ENCODE data around the gene CACNA1E. TPM values are rescaled to one million over a fixed set of nuclear protein-coding genes. Genes with fewer than 3 reads are reported as not detected.

Gene CACNA1E
- under 1 TPM in 1 of 2 donors, not detected in 1; 0.02 TPM for total RNA-seq

DNA sequence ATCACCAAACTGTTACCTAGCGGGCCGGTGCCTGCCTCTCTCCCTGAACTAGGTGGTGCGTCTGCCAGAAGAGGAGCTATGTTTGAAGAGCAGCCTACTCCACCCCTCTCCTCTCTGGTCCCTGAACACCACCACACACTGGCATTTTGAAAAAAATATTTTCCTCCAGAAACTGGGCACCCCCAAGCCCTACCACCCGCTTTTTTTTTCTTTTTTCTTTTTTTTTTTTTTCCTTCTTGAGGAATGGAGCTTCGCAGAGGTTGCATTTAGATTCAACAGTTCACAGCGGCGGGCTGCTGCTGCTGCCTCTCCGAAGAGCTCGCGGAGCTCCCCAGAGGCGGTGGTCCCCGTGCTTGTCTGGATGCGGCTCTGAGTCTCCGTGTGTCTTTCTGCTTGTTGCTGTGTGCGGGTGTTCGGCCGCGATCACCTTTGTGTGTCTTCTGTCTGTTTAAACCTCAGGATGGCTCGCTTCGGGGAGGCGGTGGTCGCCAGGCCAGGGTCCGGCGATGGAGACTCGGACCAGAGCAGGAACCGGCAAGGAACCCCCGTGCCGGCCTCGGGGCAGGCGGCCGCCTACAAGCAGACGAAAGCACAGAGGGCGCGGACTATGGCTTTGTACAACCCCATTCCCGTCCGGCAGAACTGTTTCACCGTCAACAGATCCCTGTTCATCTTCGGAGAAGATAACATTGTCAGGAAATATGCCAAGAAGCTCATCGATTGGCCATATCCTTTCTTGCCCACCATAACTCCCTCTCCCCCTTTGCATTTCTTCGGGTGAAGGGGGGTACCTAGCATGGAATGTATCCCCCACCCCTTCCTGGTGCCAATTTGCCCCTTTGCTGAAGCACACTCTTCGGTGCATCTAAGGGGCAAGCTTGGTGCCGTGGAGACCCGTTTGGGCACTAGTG lies at the start of gene CACNA1E:
TSS of gene CACNA1E (plus strand) at position 233 of the 911 bp plus-strand sequence. CDS start at position 461, 228 bp downstream.
- H3K27me3 Mint-ChIP-seq (ENCODE audit: low read depth), result peaks cover 77% of the 10 kb centered on the region
- H3K36me3 Mint-ChIP-seq (ENCODE audit: insufficient read depth in 2 of 2), result no peaks in the 10 kb centered on the region
- DNase-seq, result no peak
- no peaks in the 10 kb centered on the region for H3K9me3 Mint-ChIP-seq
- H3K27ac Mint-ChIP-seq, result no peak within 1 kb of the TSS
- peaks cover 31% of the 10 kb centered on the region for H3K4me1 Mint-ChIP-seq (ENCODE audit: low read depth)
- no peak for ATAC-seq (replicated peaks in 1 of 2)
- H3K4me3 Mint-ChIP-seq, result peak within 1 kb of the TSS; percentile 66 to 76

DNA sequence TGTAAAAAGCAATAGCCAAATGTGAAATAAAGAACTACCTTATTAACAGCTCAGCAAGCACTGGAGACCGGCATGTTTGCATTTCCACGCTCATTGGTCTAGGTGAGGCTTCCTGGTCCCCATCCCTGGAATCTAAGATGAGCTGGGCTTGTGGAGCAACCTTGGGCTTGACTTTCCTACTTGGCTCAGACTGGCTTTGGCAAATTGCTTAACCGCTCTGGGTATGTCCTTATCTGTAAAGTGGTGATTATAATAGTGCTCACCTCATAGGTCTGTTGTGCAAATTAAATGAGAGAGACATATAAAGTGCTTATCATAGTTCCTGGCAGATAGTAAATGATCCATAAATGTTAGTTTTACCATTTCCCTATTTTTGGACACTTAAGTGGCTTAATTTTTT lies 49.4 kb upstream of the CACNA1E start:
- H3K27me3 Mint-ChIP-seq (ENCODE audit: low read depth), result peaks cover 41% of the 10 kb centered on the region
- H3K36me3 Mint-ChIP-seq (ENCODE audit: insufficient read depth in 2 of 2), result no peaks in the 10 kb centered on the region
- H3K9me3 Mint-ChIP-seq, result no peaks in the 10 kb centered on the region
- no peak overlapping the region for H3K27ac Mint-ChIP-seq
- ATAC-seq (replicated peaks in 1 of 2) (no peak), DNase-seq (no peak)
- peaks cover 6% of the 10 kb centered on the region for H3K4me1 Mint-ChIP-seq (ENCODE audit: low read depth)
- no peak overlapping the region for H3K4me3 Mint-ChIP-seq

DNA sequence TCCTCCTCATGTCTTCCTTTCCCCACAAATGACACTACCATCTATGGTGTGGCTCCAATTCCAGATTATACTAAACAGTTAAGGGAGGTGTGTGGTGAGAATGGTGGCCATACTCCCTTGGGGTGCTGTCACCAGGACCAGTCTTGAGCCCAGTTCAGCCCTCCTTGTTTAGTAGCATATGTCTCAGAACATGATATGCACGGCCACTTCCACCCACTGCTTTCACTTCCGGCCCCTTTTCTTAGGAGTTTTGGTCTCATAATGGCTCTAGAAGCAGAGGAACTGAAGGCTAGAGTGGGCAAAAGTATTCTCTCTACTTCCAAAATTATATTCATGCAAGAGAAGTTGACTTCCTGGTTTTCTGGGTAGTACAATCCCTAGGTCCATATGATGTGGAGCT lies 45.3 kb upstream of the CACNA1E start:
- ATAC-seq (replicated peaks in 1 of 2), result no peak
- no peaks in the 10 kb centered on the region for H3K9me3 Mint-ChIP-seq
- H3K4me3 Mint-ChIP-seq, result no peak overlapping the region
- H3K36me3 Mint-ChIP-seq (ENCODE audit: insufficient read depth in 2 of 2), result no peaks in the 10 kb centered on the region
- no peak overlapping the region for H3K27ac Mint-ChIP-seq
- H3K27me3 Mint-ChIP-seq (ENCODE audit: low read depth), result peaks cover 48% of the 10 kb centered on the region
- H3K4me1 Mint-ChIP-seq (ENCODE audit: low read depth), result peaks cover 5% of the 10 kb centered on the region
- no peak for DNase-seq

DNA sequence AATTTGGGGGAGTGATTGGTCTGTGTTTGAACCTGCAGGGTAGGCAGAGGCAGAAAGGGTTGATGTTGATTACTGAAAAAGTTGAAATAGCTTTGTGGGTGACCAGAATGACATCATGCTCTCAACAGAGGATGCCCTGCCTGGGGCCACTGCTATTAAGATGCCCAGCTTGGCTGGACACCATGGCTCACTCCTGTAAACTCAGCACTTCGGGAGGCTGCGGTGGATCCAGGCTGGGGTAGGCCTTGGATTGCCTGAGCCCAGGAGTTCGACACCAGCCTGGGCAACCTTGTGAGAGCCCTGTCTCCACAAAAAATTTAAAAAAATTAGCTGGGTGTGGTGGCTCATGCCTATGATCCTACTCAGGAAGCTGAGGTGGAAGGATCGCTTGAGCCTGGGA lies 42.8 kb upstream of the CACNA1E start:
- Mint-ChIP-seq H3K4me1 (ENCODE audit: low read depth) (peaks cover 14% of the 10 kb centered on the region), H3K36me3 (ENCODE audit: insufficient read depth in 2 of 2) (no peaks in the 10 kb centered on the region), H3K27me3 (ENCODE audit: low read depth) (peaks cover 38% of the 10 kb centered on the region), H3K27ac (no peak overlapping the region), H3K9me3 (no peaks in the 10 kb centered on the region), H3K4me3 (no peak overlapping the region)
- no peak for DNase-seq
- no peak for ATAC-seq (replicated peaks in 1 of 2)

DNA sequence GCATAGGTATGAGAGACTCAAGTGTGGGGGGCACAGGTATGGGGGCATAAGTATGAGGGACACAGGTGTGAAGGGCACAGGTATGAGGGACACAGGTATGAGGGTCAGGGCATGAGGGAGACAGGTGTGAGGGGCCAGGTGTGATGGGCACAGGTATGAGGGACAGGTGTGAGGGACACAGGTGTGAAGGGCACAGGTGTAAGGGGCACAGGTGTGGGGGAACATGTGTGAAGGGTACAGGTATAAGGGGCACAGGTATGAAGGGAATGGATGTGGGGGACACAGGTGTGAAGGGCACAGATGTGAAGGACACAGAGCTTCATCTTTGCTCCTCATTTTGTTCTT lies 41.2 kb upstream of the CACNA1E start:
- peaks cover 14% of the 10 kb centered on the region for H3K4me1 Mint-ChIP-seq (ENCODE audit: low read depth)
- no peak overlapping the region for H3K4me3 Mint-ChIP-seq
- H3K9me3 Mint-ChIP-seq, result no peaks in the 10 kb centered on the region
- H3K36me3 Mint-ChIP-seq (ENCODE audit: insufficient read depth in 2 of 2), result no peaks in the 10 kb centered on the region
- peaks cover 26% of the 10 kb centered on the region for H3K27me3 Mint-ChIP-seq (ENCODE audit: low read depth)
- H3K27ac Mint-ChIP-seq, result no peak overlapping the region
- no peak for DNase-seq
- no peak for ATAC-seq (replicated peaks in 1 of 2)

DNA sequence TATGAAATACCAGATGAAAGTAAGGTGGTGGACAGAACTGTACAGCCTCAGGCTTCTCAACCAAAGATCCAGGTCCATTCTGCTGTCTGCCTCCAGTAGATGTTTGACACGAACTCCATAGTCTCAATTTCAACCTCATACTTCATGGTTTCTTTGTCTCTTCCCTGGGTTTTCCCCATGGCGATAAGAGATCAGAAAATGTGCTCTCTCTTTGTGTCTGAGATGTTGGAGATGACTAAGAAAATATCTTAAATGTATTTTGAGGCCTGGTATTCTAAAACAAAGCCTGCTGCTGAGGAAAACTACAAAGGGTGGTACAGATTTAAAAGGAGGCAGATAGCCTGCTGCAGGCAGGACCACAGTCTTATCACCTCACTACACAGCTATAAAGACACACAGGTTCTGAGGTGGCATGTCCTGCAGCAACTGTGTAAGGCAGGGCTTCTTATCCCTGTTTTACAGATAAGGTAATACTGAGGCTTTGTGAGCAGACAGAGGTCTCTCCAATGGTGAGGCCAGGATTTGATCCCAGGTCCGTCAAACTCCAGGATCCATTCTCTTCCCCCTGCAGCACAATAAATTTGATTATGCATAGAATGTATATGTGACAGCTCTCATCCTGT lies 40.0 kb upstream of the CACNA1E start:
- no peak overlapping the region for H3K4me3 Mint-ChIP-seq
- peaks cover 14% of the 10 kb centered on the region for H3K4me1 Mint-ChIP-seq (ENCODE audit: low read depth)
- no peaks in the 10 kb centered on the region for H3K36me3 Mint-ChIP-seq (ENCODE audit: insufficient read depth in 2 of 2)
- ATAC-seq (replicated peaks in 1 of 2) (peak in 1 of 2 donors; percentile 36), DNase-seq (no peak)
- H3K27me3 Mint-ChIP-seq (ENCODE audit: low read depth), result peaks cover 14% of the 10 kb centered on the region
- H3K9me3 Mint-ChIP-seq, result no peaks in the 10 kb centered on the region
- H3K27ac Mint-ChIP-seq, result no peak overlapping the region

DNA sequence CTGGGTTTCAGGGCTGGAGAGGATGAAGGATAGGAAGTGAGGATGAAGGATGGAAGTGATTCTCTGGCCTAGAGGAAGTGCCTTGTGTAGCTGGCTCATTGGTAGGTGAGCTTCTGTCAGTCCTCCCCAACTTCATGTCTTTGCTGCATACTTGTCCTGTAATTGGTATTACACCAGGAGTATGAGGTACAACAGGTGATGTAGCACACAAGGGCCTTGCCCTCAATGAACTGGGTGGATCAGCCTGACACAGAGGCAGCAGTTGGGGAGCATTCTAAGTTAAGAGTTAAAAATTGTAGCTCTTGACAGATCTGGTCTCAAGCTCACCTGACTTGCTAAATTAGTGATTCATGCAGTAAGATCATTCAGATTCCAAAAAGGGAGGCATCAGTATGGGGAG lies 37.9 kb upstream of the CACNA1E start:
- no peak for DNase-seq
- H3K36me3 Mint-ChIP-seq (ENCODE audit: insufficient read depth in 2 of 2), result no peaks in the 10 kb centered on the region
- no peak for ATAC-seq (replicated peaks in 1 of 2)
- H3K4me3 Mint-ChIP-seq, result no peak overlapping the region
- H3K27me3 Mint-ChIP-seq (ENCODE audit: low read depth), result peaks cover 16% of the 10 kb centered on the region
- peaks cover 15% of the 10 kb centered on the region for H3K4me1 Mint-ChIP-seq (ENCODE audit: low read depth)
- H3K9me3 Mint-ChIP-seq, result no peaks in the 10 kb centered on the region
- no peak overlapping the region for H3K27ac Mint-ChIP-seq

DNA sequence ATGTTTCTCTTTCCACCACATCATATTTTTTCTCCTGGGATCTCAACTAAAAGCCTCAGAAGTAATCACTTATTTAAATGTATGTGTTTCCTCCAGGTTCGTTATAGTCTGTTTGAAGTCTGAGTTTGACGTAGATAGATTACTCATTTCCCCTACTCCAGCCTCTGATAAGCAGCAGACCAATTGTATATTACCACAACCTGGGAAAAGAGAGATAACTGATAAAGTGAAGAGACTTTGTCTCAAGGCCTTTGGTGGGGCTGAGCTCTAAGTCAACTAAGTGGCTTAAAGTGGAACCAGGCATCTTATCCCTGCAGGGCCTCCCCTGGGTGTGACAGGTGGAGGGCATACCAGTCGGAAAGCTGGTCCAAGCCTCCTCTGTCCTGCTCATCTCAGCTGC lies 34.9 kb upstream of the CACNA1E start:
- H3K27ac Mint-ChIP-seq, result no peak overlapping the region
- H3K27me3 Mint-ChIP-seq (ENCODE audit: low read depth), result peaks cover 19% of the 10 kb centered on the region
- no peak for DNase-seq
- ATAC-seq (replicated peaks in 1 of 2), result peak; percentile 36 to 51
- H3K4me1 Mint-ChIP-seq (ENCODE audit: low read depth), result peaks cover 9% of the 10 kb centered on the region
- no peaks in the 10 kb centered on the region for H3K9me3 Mint-ChIP-seq
- no peaks in the 10 kb centered on the region for H3K36me3 Mint-ChIP-seq (ENCODE audit: insufficient read depth in 2 of 2)
- no peak overlapping the region for H3K4me3 Mint-ChIP-seq

DNA sequence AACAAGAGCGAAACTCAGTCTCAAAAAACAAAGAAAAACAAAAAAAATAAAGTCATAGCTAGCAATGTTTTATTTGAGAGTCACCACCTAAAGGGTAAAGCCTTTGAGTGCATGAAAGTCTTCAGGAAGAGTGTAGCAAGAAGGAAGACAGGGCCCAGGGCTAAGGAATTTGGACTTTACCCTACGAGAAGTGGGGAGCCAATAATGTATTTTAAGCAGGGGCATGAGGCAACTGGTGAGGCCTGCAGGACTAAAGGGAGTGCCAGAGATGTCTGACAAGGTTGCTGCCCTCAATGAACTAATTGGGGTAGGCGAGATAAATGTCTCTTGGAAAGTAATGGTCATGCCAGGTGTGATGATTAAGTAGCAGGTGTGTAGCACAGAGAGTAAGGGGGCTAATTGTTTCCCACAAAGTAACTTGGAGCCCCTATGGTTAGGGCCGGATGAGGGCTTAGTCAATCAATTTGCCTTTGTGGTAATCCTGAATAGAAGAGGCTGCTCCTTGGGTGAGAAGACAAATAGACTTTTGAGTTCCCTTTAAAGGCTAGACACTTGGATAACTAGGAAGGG lies 31.6 kb upstream of the CACNA1E start:
- Mint-ChIP-seq H3K27ac (no peak overlapping the region), H3K4me1 (ENCODE audit: low read depth) (peaks cover 4% of the 10 kb centered on the region), H3K9me3 (no peaks in the 10 kb centered on the region), H3K4me3 (no peak overlapping the region), H3K36me3 (ENCODE audit: insufficient read depth in 2 of 2) (no peaks in the 10 kb centered on the region), H3K27me3 (ENCODE audit: low read depth) (peaks cover 29% of the 10 kb centered on the region)
- DNase-seq (no peak), ATAC-seq (replicated peaks in 1 of 2) (no peak)

DNA sequence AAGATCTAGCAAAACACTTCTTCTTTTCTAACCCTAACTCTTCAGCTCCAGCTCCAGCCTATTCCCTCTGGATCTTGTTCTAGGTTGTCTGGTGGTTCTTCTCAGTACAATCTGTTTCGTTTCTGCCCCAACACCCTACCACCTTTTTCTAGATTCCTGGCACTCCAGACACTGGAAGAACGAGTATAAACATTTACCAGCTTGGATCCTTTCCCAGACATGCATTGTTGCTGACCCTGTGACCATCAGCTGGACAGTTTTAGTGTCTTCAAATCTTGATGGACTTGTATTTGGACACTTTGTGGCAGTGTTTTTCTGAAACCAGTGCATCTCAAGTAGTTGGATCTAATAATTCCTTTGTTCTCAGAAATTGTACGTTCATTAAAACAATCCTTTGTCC lies 30.6 kb upstream of the CACNA1E start:
- DNase-seq (no peak), ATAC-seq (replicated peaks in 1 of 2) (no peak)
- Mint-ChIP-seq H3K9me3 (peaks cover 0 to 2% of the 10 kb centered on the region in 2 donors), H3K27me3 (ENCODE audit: low read depth) (peaks cover 38% of the 10 kb centered on the region), H3K27ac (no peak overlapping the region), H3K4me1 (ENCODE audit: low read depth) (peaks cover 4% of the 10 kb centered on the region), H3K36me3 (ENCODE audit: insufficient read depth in 2 of 2) (peaks cover 0 to 2% of the 10 kb centered on the region in 2 donors), H3K4me3 (no peak overlapping the region)

DNA sequence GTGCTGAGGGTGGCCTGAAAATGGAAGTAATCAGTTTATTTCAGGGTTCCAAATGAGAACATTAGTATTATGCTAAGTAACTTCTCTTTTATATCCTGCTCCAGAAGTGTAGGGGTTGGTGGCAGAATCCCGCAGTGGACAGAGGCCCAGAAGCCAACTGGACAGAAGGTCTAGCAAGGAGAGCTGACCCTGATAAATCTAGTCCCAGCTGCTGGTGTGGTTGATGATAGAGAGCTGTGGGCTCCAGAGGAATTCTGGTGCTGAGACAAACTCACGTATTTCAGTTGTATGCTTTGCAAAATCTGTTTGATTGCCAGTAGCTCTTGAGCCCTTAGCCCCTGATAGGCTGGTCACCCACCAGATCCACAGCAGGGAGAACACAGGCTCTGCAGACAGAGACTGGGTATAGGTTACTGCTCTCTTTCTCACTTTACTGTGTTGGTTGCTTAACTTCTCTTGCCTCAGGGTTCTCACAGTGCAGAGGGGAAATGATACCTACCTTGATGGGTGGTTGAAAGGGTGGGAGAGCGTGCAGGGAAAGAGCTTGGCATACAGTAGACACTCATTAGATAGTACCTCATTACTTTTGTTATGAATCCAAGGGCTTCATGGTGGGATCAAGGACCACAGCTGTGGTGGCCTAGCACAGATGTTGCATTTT lies 29.6 kb upstream of the CACNA1E start:
- no peak for DNase-seq
- H3K27me3 Mint-ChIP-seq (ENCODE audit: low read depth), result peaks cover 38% of the 10 kb centered on the region
- H3K4me1 Mint-ChIP-seq (ENCODE audit: low read depth), result peaks cover 4% of the 10 kb centered on the region

DNA sequence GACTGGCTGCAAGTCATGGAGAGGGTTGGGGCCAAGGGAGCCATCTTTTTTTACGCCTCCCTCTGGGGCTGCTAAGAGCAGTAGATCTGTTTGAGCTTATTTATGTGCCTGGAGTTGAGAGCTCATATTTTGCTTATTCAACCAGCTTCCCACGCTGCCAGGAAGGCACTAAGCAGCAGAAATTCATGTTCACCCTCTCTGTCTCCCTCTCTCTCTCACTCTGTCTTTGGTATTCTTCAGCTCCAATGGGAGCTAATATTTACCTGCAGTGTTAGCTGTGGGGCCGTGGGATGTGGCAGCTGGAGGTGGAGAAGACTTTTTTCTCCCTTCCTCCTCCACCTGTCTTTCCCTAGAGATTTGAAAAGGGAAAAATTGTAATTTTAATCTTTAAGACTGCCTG lies 26.8 kb upstream of the CACNA1E start:
- Mint-ChIP-seq H3K9me3 (peaks cover 0 to 2% of the 10 kb centered on the region in 2 donors), H3K4me3 (no peak overlapping the region), H3K27me3 (ENCODE audit: low read depth) (peaks cover 22% of the 10 kb centered on the region), H3K4me1 (ENCODE audit: low read depth) (no peaks in the 10 kb centered on the region), H3K27ac (no peak overlapping the region), H3K36me3 (ENCODE audit: insufficient read depth in 2 of 2) (peaks cover 0 to 2% of the 10 kb centered on the region in 2 donors)
- ATAC-seq (replicated peaks in 1 of 2) (no peak), DNase-seq (no peak)

More for the DNA sequence above, 29.6 kb upstream of the CACNA1E start:
- Mint-ChIP-seq H3K9me3 (peaks cover 0 to 2% of the 10 kb centered on the region in 2 donors), H3K4me3 (no peak overlapping the region), H3K27ac (no peak overlapping the region), H3K36me3 (ENCODE audit: insufficient read depth in 2 of 2) (peaks cover 0 to 2% of the 10 kb centered on the region in 2 donors)
- ATAC-seq (replicated peaks in 1 of 2), result no peak

DNA sequence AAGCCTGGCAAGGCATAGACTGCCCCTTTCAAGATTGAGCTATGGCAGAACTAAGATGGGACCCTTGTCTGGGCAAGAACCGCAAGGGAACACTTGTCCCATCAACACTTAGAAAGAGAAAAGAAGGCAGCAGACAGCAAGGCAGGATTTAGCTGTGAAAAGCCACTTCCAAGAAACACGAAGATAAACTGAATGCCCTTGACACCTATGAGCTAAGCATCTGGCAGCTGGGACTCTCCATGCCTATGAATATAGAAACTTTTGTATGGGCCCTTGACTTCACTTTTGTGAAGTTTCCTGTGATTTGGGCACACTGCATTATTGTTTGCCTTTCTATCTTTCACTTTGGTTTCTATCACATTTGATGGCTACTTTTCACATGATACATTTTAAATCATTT lies 24.9 kb upstream of the CACNA1E start:
- Mint-ChIP-seq H3K4me1 (ENCODE audit: low read depth) (no peaks in the 10 kb centered on the region), H3K9me3 (peaks cover 0 to 2% of the 10 kb centered on the region in 2 donors), H3K36me3 (ENCODE audit: insufficient read depth in 2 of 2) (peaks cover 0 to 2% of the 10 kb centered on the region in 2 donors), H3K27me3 (ENCODE audit: low read depth) (peaks cover 27% of the 10 kb centered on the region), H3K4me3 (no peak overlapping the region), H3K27ac (no peak overlapping the region)
- ATAC-seq (replicated peaks in 1 of 2), result no peak
- DNase-seq, result no peak

All from activated T-cell treated with anti-CD3 and anti-CD28 coated beads, Interleukin-2, amount 50 U/mL, for 72 hours (primary cell).